ENCODE measurements around the gene FNDC11. TPM values are rescaled to one million over a fixed set of nuclear protein-coding genes. Genes with fewer than 3 reads are reported as not detected.

FNDC11 gene
- total RNA-seq, 1 donor from 2014 or later: 0.52 TPM

DNA sequence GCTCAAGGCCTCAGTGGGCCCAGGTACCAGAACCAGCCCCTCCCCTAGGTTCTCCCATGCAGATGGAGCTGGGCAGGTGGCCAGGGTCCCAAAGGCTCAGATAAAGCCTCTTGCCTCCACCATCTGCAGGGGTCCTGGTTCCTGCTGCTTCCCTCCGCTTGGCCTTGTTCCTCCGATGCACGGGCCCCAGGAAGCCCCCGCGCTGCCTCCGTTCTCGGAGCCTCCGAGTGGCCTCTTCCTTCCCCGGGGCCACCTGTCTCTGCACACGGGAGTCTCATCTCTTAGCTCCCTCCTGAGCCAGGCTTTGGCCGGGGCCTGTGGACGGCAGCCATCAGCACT lies 14.9 kb upstream of the FNDC11 start:
- Histone ChIP-seq H3K4me3 (ENCODE audit: low read length in 3 of 3) (no peak overlapping the region), H3K9me3 (ENCODE audit: control insufficient read depth in 3 of 3, low read length in 3 of 3) (no peaks in the 10 kb centered on the region), H3K36me3 (ENCODE audit: control insufficient read depth in 3 of 3, insufficient read depth in 3 of 3, low read length in 3 of 3) (no peaks in the 10 kb centered on the region), H3K9ac (ENCODE audit: low read depth in 1 of 3, low read length in 3 of 3) (no peak overlapping the region), H3K4me1 (ENCODE audit: control insufficient read depth in 3 of 3, insufficient read depth in 3 of 3, low read length in 3 of 3) (peaks cover 0 to 20% (median 9%) of the 10 kb centered on the region in 3 donors), H3K27me3 (ENCODE audit: control insufficient read depth in 3 of 3, insufficient read depth in 3 of 3, low read length in 3 of 3) (peaks cover 18 to 45% (median 38%) of the 10 kb centered on the region in 3 donors), H3K27ac (ENCODE audit: low read depth, low read length) (no peak overlapping the region)

DNA sequence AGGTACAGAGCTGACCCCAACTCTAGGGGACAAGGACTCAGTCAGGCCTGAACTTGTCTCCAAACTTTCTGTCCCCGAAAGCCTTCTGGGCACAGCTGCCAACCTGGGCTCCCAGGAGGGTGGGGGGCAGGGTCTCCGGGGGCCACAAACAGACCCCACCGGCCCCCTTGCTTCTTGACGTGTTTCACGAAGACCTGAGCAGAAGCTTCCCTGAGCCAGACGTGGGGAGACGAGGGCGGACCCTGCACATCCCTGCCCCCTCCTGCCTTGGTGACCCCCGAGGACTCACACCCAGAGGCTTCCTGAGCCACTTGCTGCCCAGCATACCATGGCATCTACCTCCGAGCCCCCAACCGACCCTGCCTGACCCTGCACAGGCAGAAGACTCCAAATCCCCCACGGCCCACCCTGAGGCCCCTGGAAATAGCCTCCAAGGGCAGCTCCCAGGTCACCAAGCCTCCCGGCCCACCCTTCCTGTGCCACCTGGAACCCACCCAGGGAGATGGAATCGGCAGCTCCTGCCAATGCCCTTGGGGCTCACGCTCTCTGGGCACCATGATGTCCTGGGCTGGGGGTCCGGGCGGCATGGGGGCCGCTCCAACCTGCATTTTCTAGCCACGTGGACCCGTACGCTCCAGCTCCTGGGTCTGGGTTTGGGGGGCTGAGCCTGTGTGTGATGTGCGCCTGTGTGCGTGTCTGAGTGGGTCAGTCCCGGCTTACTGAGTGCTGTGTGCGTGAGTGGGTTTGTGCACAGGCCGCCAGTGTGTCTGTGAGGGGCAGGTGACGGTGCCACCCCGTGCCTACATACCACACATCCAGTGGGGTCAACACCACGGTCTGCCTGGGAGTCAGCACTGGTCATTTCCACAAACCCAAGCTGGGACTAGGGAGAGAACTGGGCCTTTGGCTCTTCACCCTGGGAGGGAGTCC lies 14.3 kb upstream of the FNDC11 start:
- Histone ChIP-seq H3K9ac (ENCODE audit: low read depth in 1 of 3, low read length in 3 of 3) (no peak overlapping the region), H3K36me3 (ENCODE audit: control insufficient read depth in 3 of 3, insufficient read depth in 3 of 3, low read length in 3 of 3) (no peaks in the 10 kb centered on the region), H3K27ac (ENCODE audit: low read depth, low read length) (no peak overlapping the region), H3K27me3 (ENCODE audit: control insufficient read depth in 3 of 3, insufficient read depth in 3 of 3, low read length in 3 of 3) (peaks cover 13 to 45% (median 32%) of the 10 kb centered on the region in 3 donors), H3K4me1 (ENCODE audit: control insufficient read depth in 3 of 3, insufficient read depth in 3 of 3, low read length in 3 of 3) (peaks cover 0 to 20% (median 9%) of the 10 kb centered on the region in 3 donors), H3K4me3 (ENCODE audit: low read length in 3 of 3) (no peak overlapping the region), H3K9me3 (ENCODE audit: control insufficient read depth in 3 of 3, low read length in 3 of 3) (no peaks in the 10 kb centered on the region)

DNA sequence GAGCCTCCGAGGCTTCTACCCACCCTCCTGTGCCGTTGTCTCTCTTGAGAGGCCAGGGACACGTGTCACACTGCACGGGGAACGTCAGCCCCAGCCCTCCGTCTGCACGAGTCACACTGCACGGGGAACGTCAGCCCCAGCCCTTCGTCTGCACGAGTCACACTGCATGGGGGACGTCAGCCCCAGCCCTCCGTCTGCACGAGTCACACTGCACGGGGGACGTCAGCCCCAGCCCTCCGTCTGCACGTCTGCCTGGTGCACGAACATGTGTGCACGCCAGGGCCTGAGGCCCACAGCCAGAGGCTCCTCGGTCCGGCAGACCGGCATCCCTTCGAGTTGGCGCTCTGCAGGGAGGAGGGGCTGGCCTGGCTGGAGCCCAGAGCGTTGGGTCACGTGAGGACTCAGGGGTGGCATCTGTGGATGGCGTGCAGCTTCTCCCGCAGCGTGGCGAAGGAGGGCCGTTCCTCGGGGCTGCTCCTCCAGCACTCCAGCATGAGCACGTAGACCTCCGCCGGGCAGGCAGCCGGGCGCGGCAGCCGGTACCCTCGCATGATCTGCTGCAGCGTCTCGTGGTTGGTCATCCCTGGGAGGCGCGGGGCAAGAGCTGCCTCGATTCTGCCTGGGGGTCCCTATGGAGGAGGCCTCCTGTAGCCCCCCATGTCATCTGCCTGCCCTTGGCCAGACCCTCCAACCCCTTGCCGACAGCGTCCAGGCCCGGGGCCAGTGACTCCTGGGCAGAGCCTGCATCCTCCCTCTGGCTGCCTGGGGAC lies 13.4 kb upstream of the FNDC11 start:
- Histone ChIP-seq H3K27ac (ENCODE audit: low read depth, low read length) (no peak overlapping the region), H3K9me3 (ENCODE audit: control insufficient read depth in 3 of 3, low read length in 3 of 3) (no peaks in the 10 kb centered on the region), H3K27me3 (ENCODE audit: control insufficient read depth in 3 of 3, insufficient read depth in 3 of 3, low read length in 3 of 3) (peaks cover 15 to 45% (median 25%) of the 10 kb centered on the region in 3 donors), H3K4me1 (ENCODE audit: control insufficient read depth in 3 of 3, insufficient read depth in 3 of 3, low read length in 3 of 3) (peaks cover 0 to 20% (median 4%) of the 10 kb centered on the region in 3 donors), H3K36me3 (ENCODE audit: control insufficient read depth in 3 of 3, insufficient read depth in 3 of 3, low read length in 3 of 3) (no peaks in the 10 kb centered on the region), H3K9ac (ENCODE audit: low read depth in 1 of 3, low read length in 3 of 3) (no peak overlapping the region), H3K4me3 (ENCODE audit: low read length in 3 of 3) (no peak overlapping the region)

DNA sequence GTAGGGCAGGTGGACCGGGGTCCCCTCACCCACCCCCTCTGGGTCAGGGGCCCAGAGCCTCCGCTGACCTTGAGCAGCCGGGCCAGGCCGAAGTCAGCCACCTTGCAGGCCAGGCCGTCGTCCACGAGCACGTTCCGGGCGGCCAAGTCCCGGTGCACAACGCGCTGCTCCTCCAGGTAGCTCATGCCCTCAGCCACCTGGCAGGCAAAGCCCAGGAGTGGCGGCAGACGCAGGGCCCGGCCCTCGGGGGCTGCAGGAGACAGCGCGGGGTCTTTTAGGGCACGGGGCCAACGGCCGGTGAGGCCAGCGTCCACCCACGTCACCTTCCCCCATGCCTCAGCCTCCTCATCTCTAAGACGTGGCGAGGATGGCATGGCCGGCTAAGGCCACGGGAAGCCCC lies 12.6 kb upstream of the FNDC11 start:
- Histone ChIP-seq H3K9me3 (ENCODE audit: control insufficient read depth in 3 of 3, low read length in 3 of 3) (no peaks in the 10 kb centered on the region), H3K27ac (ENCODE audit: low read depth, low read length) (no peak overlapping the region)

DNA sequence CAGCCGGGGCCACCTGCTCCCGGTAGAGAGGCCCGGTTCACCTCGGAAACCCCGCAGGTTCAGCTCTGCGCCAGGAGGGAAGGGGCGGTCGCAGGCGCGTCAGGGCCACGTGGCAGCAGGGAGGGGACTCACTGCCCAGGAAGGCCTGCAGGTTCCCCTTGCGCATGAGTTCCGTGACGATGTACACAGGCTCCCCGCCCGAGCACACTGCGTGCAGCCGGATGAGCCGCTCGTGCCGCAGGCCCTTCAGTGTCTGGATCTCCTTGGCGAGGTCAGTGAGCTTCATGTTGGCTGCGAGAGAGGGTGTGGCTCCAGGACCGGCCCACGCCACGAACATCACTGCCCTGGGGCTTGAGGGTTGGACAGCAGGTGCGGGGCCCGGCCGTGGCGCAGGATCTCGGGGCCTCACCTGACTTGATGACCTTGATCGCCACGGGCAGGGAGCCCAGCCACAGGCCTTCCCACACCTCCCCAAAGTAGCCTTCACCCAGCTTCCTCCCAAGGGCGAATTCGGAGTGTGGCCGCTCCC lies 11.9 kb upstream of the FNDC11 start:
- Histone ChIP-seq H3K27ac (ENCODE audit: low read depth, low read length) (no peak overlapping the region), H3K9ac (ENCODE audit: low read depth in 1 of 3, low read length in 3 of 3) (no peak overlapping the region), H3K36me3 (ENCODE audit: control insufficient read depth in 3 of 3, insufficient read depth in 3 of 3, low read length in 3 of 3) (no peaks in the 10 kb centered on the region), H3K27me3 (ENCODE audit: control insufficient read depth in 3 of 3, insufficient read depth in 3 of 3, low read length in 3 of 3) (peaks cover 18 to 44% (median 26%) of the 10 kb centered on the region in 3 donors), H3K4me1 (ENCODE audit: control insufficient read depth in 3 of 3, insufficient read depth in 3 of 3, low read length in 3 of 3) (peaks cover 0 to 10% (median 4%) of the 10 kb centered on the region in 3 donors), H3K9me3 (ENCODE audit: control insufficient read depth in 3 of 3, low read length in 3 of 3) (no peaks in the 10 kb centered on the region), H3K4me3 (ENCODE audit: low read length in 3 of 3) (no peak overlapping the region)

More for the DNA sequence above, 12.6 kb upstream of the FNDC11 start:
- Histone ChIP-seq H3K9ac (ENCODE audit: low read depth in 1 of 3, low read length in 3 of 3) (no peak overlapping the region), H3K4me1 (ENCODE audit: control insufficient read depth in 3 of 3, insufficient read depth in 3 of 3, low read length in 3 of 3) (peaks cover 0 to 17% (median 4%) of the 10 kb centered on the region in 3 donors), H3K27me3 (ENCODE audit: control insufficient read depth in 3 of 3, insufficient read depth in 3 of 3, low read length in 3 of 3) (peaks cover 19 to 47% (median 28%) of the 10 kb centered on the region in 3 donors), H3K36me3 (ENCODE audit: control insufficient read depth in 3 of 3, insufficient read depth in 3 of 3, low read length in 3 of 3) (no peaks in the 10 kb centered on the region), H3K4me3 (ENCODE audit: low read length in 3 of 3) (no peak overlapping the region)

DNA sequence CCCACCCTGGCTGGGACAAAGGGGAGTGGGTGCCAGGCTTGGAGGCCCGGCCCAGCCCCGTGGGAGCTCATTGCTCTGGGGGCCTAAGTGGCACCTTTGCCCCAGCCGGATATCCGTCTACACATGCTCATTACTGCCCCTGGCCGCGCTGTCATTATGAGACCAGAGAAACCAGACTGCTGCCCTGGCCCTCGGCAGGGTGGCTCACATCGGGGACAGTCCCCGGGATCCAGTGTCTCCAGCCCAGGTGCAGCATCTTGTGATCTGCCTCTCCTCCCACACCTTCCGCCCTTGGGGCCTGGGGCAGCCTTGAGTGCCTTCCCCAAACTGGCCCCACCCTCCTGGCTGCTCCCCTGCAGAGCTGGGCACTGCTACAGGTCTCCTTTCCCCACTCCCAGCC lies 11.3 kb upstream of the FNDC11 start:
- Histone ChIP-seq H3K27me3 (ENCODE audit: control insufficient read depth in 3 of 3, insufficient read depth in 3 of 3, low read length in 3 of 3) (peaks cover 21 to 45% (median 29%) of the 10 kb centered on the region in 3 donors), H3K9me3 (ENCODE audit: control insufficient read depth in 3 of 3, low read length in 3 of 3) (no peaks in the 10 kb centered on the region), H3K27ac (ENCODE audit: low read depth, low read length) (no peak overlapping the region), H3K4me3 (ENCODE audit: low read length in 3 of 3) (no peak overlapping the region), H3K4me1 (ENCODE audit: control insufficient read depth in 3 of 3, insufficient read depth in 3 of 3, low read length in 3 of 3) (peaks cover 0 to 4% (median 2%) of the 10 kb centered on the region in 3 donors), H3K36me3 (ENCODE audit: control insufficient read depth in 3 of 3, insufficient read depth in 3 of 3, low read length in 3 of 3) (no peaks in the 10 kb centered on the region), H3K9ac (ENCODE audit: low read depth in 1 of 3, low read length in 3 of 3) (no peak overlapping the region)

DNA sequence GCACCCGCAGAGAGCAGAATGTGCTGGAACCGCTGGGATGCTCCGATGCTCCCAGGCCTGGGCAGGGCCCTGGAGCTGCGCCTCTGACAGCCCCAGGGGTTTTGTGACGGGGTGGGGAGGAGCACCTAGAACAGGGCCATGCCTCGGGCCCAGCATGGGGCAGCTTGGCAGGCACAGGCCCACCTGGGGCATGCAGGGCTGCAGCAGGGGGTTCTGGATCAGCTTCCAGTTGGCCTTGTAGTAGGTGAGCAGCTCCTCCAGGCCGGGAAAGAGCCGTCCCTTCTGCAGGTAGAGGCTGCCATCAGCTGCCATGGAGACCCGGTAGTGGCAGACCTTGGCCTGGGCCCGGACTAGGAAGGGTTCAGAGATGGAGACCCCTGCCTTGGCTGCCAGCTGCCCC lies 10.8 kb upstream of the FNDC11 start:
- peaks cover 21 to 49% (median 33%) of the 10 kb centered on the region in 3 donors for H3K27me3 ChIP-seq (ENCODE audit: control insufficient read depth in 3 of 3, insufficient read depth in 3 of 3, low read length in 3 of 3)
- H3K4me3 ChIP-seq (ENCODE audit: low read length in 3 of 3): no peak overlapping the region
- no peak overlapping the region for H3K9ac ChIP-seq (ENCODE audit: low read depth in 1 of 3, low read length in 3 of 3)

DNA sequence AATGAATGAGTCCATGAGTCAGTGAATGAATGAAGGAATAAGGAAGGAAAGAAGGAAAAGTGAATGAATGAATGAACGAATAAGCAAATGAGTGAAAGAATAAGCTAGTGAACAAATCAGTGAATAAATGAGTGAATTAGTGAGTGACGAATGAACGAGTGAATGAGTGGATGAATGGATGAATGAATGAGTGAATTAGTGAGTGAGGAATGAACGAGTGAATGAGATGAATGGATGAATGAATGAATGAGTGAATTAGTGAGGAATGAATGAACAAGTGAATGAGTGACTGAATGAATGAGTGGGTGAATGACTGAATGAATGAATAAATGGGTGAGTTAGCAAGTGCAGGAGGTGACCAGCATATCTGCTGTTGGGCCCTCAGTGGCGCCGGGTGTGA lies 10.2 kb upstream of the FNDC11 start:
- Histone ChIP-seq H3K27me3 (ENCODE audit: control insufficient read depth in 3 of 3, insufficient read depth in 3 of 3, low read length in 3 of 3) (peaks cover 27 to 55% (median 39%) of the 10 kb centered on the region in 3 donors), H3K4me1 (ENCODE audit: control insufficient read depth in 3 of 3, insufficient read depth in 3 of 3, low read length in 3 of 3) (no peaks in the 10 kb centered on the region), H3K9me3 (ENCODE audit: control insufficient read depth in 3 of 3, low read length in 3 of 3) (no peaks in the 10 kb centered on the region), H3K36me3 (ENCODE audit: control insufficient read depth in 3 of 3, insufficient read depth in 3 of 3, low read length in 3 of 3) (no peaks in the 10 kb centered on the region), H3K4me3 (ENCODE audit: low read length in 3 of 3) (no peak overlapping the region), H3K9ac (ENCODE audit: low read depth in 1 of 3, low read length in 3 of 3) (no peak overlapping the region), H3K27ac (ENCODE audit: low read depth, low read length) (no peak overlapping the region)

More for the DNA sequence above, 10.8 kb upstream of the FNDC11 start:
- Histone ChIP-seq H3K9me3 (ENCODE audit: control insufficient read depth in 3 of 3, low read length in 3 of 3) (no peaks in the 10 kb centered on the region), H3K4me1 (ENCODE audit: control insufficient read depth in 3 of 3, insufficient read depth in 3 of 3, low read length in 3 of 3) (no peaks in the 10 kb centered on the region), H3K36me3 (ENCODE audit: control insufficient read depth in 3 of 3, insufficient read depth in 3 of 3, low read length in 3 of 3) (no peaks in the 10 kb centered on the region), H3K27ac (ENCODE audit: low read depth, low read length) (no peak overlapping the region)

DNA sequence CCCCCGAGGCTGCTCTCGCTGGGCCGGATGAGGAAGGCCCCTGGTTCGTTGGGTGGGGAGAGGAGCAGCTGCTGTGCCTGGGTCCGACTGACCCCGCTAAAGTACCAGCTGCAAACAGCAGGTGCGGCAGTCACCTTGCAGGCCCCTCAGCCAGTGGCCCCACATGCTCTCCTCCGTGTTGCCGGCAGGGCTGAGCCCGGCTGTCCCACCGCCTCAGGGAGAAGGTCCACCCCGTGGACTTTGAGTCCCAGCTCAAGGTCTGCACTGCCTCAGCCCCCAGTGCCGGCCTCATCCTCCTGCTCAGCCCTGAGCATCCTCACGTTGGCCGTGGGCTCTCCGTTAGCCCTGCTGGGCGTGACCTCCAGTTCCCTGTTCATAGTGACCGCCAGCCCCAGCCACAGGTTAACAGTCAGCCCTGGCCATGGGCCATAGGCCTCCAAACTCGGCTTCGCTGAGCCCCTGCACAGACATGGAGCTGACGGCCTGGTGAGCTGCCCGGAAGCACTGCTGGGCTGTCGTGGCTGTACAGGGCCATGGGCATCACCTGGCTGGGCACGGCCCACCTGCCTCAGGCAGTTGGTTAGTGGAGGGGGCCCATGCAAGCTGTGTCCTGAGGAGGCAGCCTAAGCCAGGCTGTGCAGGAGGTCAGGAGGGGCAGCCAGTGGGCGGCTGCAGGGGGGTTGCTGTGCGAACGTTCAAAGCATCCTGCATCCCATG lies 9.6 kb upstream of the FNDC11 start:
- no peaks in the 10 kb centered on the region for H3K36me3 ChIP-seq (ENCODE audit: control insufficient read depth in 3 of 3, insufficient read depth in 3 of 3, low read length in 3 of 3)
- no peak overlapping the region for H3K27ac ChIP-seq (ENCODE audit: low read depth, low read length)
- no peak overlapping the region for H3K9ac ChIP-seq (ENCODE audit: low read depth in 1 of 3, low read length in 3 of 3)
- H3K27me3 ChIP-seq (ENCODE audit: control insufficient read depth in 3 of 3, insufficient read depth in 3 of 3, low read length in 3 of 3): peaks cover 29 to 59% (median 44%) of the 10 kb centered on the region in 3 donors
- H3K4me1 ChIP-seq (ENCODE audit: control insufficient read depth in 3 of 3, insufficient read depth in 3 of 3, low read length in 3 of 3): no peaks in the 10 kb centered on the region
- H3K4me3 ChIP-seq (ENCODE audit: low read length in 3 of 3): no peak overlapping the region
- no peaks in the 10 kb centered on the region for H3K9me3 ChIP-seq (ENCODE audit: control insufficient read depth in 3 of 3, low read length in 3 of 3)
